WTC11 (cell line): ENCODE measurements around the gene LRIT3. TPM values are rescaled to one million over a fixed set of nuclear protein-coding genes. Genes with fewer than 3 reads are reported as not detected.

Experiments
- ATAC-seq: fragments of 200-7000 bp; cut with Tn5 transposase; 2 replicates; pipeline ENCODE4 v1.10.0; 2021; ENCODE audit warnings: mild to moderate bottlenecking, moderate library complexity
- CTCF ChIA-PET: fragments of 300-600 bp; sonication (Branson Sonifier 250); formaldehyde crosslinking; loops from one replicate; lab custom pipeline; 2021; ENCODE audit warnings: antibody characterized with exemption; lab: Charles Lee
- POLR2A ChIA-PET: fragments of 350-600 bp; sonication (Branson Sonifier 250); formaldehyde crosslinking; loops from one replicate; lab custom pipeline; 2021; ENCODE audit warnings: antibody characterized with exemption; lab: Charles Lee
- DNase-seq: peaks from one replicate; pipeline ENCODE4 v3.0.0; 2021; ENCODE audit warnings: low spot score
- H3K27ac Mint-ChIP-seq: 2 replicates; pipeline ENCODE4 v1.8.0; 2021; ENCODE audit warnings: mixed read lengths
- H3K27me3 Mint-ChIP-seq: 2 replicates; pipeline ENCODE4 v1.8.0; 2021; ENCODE audit warnings: low read depth, mild to moderate bottlenecking, moderate library complexity, mixed read lengths
- H3K36me3 Mint-ChIP-seq: 2 replicates; pipeline ENCODE4 v1.8.0; 2021; ENCODE audit warnings: mixed read lengths
- H3K4me1 Mint-ChIP-seq: 2 replicates; pipeline ENCODE4 v1.8.0; 2022; ENCODE audit warnings: mixed read lengths
- H3K4me3 Mint-ChIP-seq: 2 replicates; pipeline ENCODE4 v1.8.0; 2021; ENCODE audit warnings: mild to moderate bottlenecking, moderate library complexity, mixed read lengths
- H3K9me3 Mint-ChIP-seq: 2 replicates; pipeline ENCODE4 v1.8.0; 2021; ENCODE audit warnings: mixed read lengths
- CBFB ChIP-seq: sonication (generic); formaldehyde crosslinking; IDR thresholded peaks from 2 replicates; pipeline ENCODE4 v1.8.1; 2022; ENCODE audit warnings: mild to moderate bottlenecking, low read depth, missing genetic modification reagents
- FOXK1 ChIP-seq: sonication (generic); formaldehyde crosslinking; IDR thresholded peaks from 2 replicates; pipeline ENCODE4 v1.8.0; 2022; ENCODE audit warnings: mild to moderate bottlenecking, moderate library complexity, missing genetic modification reagents
- FOXP1 ChIP-seq: sonication (generic); formaldehyde crosslinking; IDR thresholded peaks from 2 replicates; pipeline ENCODE4 v1.8.0; 2022; ENCODE audit warnings: missing genetic modification reagents, mild to moderate bottlenecking, moderate library complexity, borderline replicate concordance
- GABPB1 ChIP-seq: sonication (generic); formaldehyde crosslinking; IDR thresholded peaks from 2 replicates; pipeline ENCODE4 v1.8.1; 2023; ENCODE audit warnings: mild to moderate bottlenecking, missing genetic modification reagents
- GTF2I ChIP-seq: fragments of 250-450 bp; sonication (Bioruptor Pico); conservative IDR thresholded peaks from 2 replicates; pipeline ENCODE4 v1.4.0; 2021; ENCODE audit warnings: mild to moderate bottlenecking
- HMGA2 ChIP-seq: fragments of 250-450 bp; sonication (Bioruptor Pico); IDR thresholded peaks from 2 replicates; pipeline ENCODE4 v1.4.0; 2021; ENCODE audit warnings: mild to moderate bottlenecking, moderate library complexity
- NR1H2 ChIP-seq: sonication (generic); formaldehyde crosslinking; IDR thresholded peaks from 2 replicates; pipeline ENCODE4 v1.9.0; 2021; ENCODE audit warnings: mild to moderate bottlenecking, moderate library complexity, missing genetic modification reagents
- OVOL2 ChIP-seq: fragments of 250-450 bp; sonication (Bioruptor Pico); IDR thresholded peaks from 2 replicates; pipeline ENCODE4 v1.9.0; 2021; ENCODE audit warnings: mild to moderate bottlenecking, borderline replicate concordance
- PRRX2 ChIP-seq: fragments of 250-450 bp; sonication (Bioruptor Pico); IDR thresholded peaks from 2 replicates; pipeline ENCODE4 v1.8.0; 2021; ENCODE audit warnings: mild to moderate bottlenecking
- TEAD4 ChIP-seq: sonication (generic); formaldehyde crosslinking; IDR thresholded peaks from 2 replicates; pipeline ENCODE4 v1.8.0; 2022; ENCODE audit warnings: mild to moderate bottlenecking, missing genetic modification reagents
- ZBTB21 ChIP-seq: sonication (generic); formaldehyde crosslinking; IDR thresholded peaks from 2 replicates; pipeline ENCODE4 v1.8.1; 2023; ENCODE audit warnings: mild to moderate bottlenecking, missing genetic modification reagents, borderline replicate concordance
- ZNF121 ChIP-seq: sonication (generic); formaldehyde crosslinking; IDR thresholded peaks from 2 replicates; pipeline ENCODE4 v1.8.0; 2023; ENCODE audit warnings: missing genetic modification reagents
- ZNF416 ChIP-seq: fragments of 250-450 bp; sonication (Bioruptor Pico); IDR thresholded peaks from 2 replicates; pipeline ENCODE4 v1.9.0; 2021; ENCODE audit warnings: mild to moderate bottlenecking, inconsistent platforms
- total RNA-seq: library from RNA; stranded (reverse); gene quantifications from 3 replicates; pipeline ENCODE4 v1.2.3, GENCODE V29; 2021
- TF ChIP-seq, protein P1 (sequence below): sonication (generic); formaldehyde crosslinking; IDR thresholded peaks from 2 replicates; pipeline ENCODE4 v1.8.1; 2022; ENCODE audit warnings: mild to moderate bottlenecking, missing genetic modification reagents, moderate library complexity, borderline replicate concordance
- TF ChIP-seq, protein P2 (sequence below): fragments of 250-450 bp; sonication (Bioruptor Pico); IDR thresholded peaks from 2 replicates; pipeline ENCODE4 v2.1.2; 2022; ENCODE audit warnings: mild to moderate bottlenecking, moderate library complexity
- TF ChIP-seq, protein P3 (sequence below): sonication (generic); formaldehyde crosslinking; IDR thresholded peaks from 2 replicates; pipeline ENCODE4 v1.8.0; 2022; ENCODE audit warnings: mild to moderate bottlenecking, missing genetic modification reagents
- TF ChIP-seq, protein P4 (sequence below): fragments of 250-450 bp; sonication (Bioruptor Pico); IDR thresholded peaks from 2 replicates; pipeline ENCODE4 v1.9.0; 2021; ENCODE audit warnings: mild to moderate bottlenecking, borderline replicate concordance
- TF ChIP-seq, protein P5 (sequence below): sonication (generic); formaldehyde crosslinking; IDR thresholded peaks from 2 replicates; pipeline ENCODE4 v1.8.1; 2023; ENCODE audit warnings: mild to moderate bottlenecking, moderate library complexity, missing genetic modification reagents
- TF ChIP-seq, protein P6 (sequence below): sonication (generic); formaldehyde crosslinking; conservative IDR thresholded peaks from 2 replicates; pipeline ENCODE4 v1.8.1; 2022; ENCODE audit warnings: mild to moderate bottlenecking, missing genetic modification reagents

The LRIT3 gene
- total RNA-seq, 1 experiment from 2014 or later: 0.11 TPM

DNA sequence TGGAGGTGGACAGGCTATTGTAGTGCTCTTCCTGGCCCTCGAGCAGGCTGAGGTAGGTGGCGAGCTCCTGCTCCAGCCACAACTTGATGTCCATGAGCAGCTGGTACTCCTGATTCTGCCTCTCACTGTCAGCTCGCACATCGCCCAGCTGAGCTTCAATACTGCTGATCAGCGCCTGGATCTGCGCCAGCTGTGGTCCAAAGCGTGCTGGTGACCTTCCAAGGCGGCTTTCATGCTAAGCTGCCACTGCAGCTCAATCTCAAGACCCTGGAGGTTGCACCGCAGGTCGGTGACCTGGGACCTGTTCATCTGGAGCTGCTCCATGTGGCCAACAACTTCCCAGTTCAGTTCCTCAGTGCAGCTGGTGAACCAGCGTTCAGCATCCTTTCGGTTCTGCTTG is 31.2 kb downstream of the LRIT3 start (continued):
- TF ChIP-seq, protein P1, sequence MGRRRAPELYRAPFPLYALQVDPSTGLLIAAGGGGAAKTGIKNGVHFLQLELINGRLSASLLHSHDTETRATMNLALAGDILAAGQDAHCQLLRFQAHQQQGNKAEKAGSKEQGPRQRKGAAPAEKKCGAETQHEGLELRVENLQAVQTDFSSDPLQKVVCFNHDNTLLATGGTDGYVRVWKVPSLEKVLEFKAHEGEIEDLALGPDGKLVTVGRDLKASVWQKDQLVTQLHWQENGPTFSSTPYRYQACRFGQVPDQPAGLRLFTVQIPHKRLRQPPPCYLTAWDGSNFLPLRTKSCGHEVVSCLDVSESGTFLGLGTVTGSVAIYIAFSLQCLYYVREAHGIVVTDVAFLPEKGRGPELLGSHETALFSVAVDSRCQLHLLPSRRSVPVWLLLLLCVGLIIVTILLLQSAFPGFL (CRISPR knock-in tag): no peak

DNA sequence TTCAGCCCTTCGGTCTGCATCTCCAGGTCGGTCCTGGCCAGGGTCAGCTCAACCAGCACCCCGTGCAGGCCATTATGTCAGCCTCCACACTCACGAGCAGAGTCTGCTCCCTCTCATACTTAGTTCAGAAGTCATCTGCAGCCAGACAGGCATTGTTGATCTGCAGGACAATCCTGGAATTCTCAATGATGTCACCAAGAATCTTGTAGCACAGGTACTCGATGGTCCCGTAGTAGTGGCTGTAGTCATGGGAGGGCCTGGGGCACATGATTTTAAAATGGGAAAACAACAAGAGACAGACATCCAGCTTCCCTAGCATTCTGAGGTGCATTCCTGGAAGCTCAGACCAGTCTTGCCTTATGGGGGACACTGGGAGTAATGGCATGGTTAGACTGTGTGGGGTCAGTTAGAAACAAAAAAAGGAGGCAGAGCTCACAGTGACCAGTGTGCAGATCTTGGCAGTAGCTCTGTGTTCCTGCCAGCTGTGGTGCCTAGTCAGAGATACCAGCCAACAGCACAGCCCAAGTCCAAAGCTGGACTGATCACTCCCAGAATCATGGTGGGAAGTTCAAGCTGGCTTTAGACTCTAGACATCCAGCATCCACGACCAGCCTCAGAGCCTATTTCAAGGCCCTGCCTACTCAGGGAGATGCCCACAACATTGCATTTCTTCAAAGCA is 31.9 kb downstream of the LRIT3 start:
- no peak for ATAC-seq
- Mint-ChIP-seq H3K4me1 (no peaks in the 10 kb centered on the region), H3K36me3 (no peaks in the 10 kb centered on the region; the same call in 1 of the 2 replicates), H3K4me3 (no peak overlapping the region), H3K9me3 (peaks cover 10% of the 10 kb centered on the region), H3K27me3 (no peaks in the 10 kb centered on the region), H3K27ac (no peak overlapping the region)
- CTCF ChIA-PET: no interaction called here
- TF ChIP-seq TEAD4 (CRISPR knock-in tag) (no peak), ZNF121 (CRISPR knock-in tag) (no peak), NR1H2 (no peak), FOXK1 (no peak), OVOL2 (CRISPR knock-in tag) (no peak), ZNF416 (no peak), GTF2I (no peak)
- TF ChIP-seq, protein P2, sequence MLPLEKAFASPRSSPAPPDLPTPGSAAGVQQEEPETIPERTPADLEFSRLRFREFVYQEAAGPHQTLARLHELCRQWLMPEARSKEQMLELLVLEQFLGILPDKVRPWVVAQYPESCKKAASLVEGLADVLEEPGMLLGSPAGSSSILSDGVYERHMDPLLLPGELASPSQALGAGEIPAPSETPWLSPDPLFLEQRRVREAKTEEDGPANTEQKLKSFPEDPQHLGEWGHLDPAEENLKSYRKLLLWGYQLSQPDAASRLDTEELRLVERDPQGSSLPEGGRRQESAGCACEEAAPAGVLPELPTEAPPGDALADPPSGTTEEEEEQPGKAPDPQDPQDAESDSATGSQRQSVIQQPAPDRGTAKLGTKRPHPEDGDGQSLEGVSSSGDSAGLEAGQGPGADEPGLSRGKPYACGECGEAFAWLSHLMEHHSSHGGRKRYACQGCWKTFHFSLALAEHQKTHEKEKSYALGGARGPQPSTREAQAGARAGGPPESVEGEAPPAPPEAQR (CRISPR knock-in tag): no peak
- TF ChIP-seq, protein P3, sequence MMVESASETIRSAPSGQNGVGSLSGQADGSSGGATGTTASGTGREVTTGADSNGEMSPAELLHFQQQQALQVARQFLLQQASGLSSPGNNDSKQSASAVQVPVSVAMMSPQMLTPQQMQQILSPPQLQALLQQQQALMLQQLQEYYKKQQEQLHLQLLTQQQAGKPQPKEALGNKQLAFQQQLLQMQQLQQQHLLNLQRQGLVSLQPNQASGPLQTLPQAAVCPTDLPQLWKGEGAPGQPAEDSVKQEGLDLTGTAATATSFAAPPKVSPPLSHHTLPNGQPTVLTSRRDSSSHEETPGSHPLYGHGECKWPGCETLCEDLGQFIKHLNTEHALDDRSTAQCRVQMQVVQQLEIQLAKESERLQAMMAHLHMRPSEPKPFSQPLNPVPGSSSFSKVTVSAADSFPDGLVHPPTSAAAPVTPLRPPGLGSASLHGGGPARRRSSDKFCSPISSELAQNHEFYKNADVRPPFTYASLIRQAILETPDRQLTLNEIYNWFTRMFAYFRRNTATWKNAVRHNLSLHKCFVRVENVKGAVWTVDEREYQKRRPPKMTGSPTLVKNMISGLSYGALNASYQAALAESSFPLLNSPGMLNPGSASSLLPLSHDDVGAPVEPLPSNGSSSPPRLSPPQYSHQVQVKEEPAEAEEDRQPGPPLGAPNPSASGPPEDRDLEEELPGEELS (CRISPR knock-in tag): no peak
- TF ChIP-seq, protein P4, sequence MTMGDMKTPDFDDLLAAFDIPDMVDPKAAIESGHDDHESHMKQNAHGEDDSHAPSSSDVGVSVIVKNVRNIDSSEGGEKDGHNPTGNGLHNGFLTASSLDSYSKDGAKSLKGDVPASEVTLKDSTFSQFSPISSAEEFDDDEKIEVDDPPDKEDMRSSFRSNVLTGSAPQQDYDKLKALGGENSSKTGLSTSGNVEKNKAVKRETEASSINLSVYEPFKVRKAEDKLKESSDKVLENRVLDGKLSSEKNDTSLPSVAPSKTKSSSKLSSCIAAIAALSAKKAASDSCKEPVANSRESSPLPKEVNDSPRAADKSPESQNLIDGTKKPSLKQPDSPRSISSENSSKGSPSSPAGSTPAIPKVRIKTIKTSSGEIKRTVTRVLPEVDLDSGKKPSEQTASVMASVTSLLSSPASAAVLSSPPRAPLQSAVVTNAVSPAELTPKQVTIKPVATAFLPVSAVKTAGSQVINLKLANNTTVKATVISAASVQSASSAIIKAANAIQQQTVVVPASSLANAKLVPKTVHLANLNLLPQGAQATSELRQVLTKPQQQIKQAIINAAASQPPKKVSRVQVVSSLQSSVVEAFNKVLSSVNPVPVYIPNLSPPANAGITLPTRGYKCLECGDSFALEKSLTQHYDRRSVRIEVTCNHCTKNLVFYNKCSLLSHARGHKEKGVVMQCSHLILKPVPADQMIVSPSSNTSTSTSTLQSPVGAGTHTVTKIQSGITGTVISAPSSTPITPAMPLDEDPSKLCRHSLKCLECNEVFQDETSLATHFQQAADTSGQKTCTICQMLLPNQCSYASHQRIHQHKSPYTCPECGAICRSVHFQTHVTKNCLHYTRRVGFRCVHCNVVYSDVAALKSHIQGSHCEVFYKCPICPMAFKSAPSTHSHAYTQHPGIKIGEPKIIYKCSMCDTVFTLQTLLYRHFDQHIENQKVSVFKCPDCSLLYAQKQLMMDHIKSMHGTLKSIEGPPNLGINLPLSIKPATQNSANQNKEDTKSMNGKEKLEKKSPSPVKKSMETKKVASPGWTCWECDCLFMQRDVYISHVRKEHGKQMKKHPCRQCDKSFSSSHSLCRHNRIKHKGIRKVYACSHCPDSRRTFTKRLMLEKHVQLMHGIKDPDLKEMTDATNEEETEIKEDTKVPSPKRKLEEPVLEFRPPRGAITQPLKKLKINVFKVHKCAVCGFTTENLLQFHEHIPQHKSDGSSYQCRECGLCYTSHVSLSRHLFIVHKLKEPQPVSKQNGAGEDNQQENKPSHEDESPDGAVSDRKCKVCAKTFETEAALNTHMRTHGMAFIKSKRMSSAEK (CRISPR knock-in tag): no peak
- TF ChIP-seq, protein P5, sequence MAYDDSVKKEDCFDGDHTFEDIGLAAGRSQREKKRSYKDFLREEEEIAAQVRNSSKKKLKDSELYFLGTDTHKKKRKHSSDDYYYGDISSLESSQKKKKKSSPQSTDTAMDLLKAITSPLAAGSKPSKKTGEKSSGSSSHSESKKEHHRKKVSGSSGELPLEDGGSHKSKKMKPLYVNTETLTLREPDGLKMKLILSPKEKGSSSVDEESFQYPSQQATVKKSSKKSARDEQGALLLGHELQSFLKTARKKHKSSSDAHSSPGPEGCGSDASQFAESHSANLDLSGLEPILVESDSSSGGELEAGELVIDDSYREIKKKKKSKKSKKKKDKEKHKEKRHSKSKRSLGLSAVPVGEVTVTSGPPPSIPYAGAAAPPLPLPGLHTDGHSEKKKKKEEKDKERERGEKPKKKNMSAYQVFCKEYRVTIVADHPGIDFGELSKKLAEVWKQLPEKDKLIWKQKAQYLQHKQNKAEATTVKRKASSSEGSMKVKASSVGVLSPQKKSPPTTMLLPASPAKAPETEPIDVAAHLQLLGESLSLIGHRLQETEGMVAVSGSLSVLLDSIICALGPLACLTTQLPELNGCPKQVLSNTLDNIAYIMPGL (CRISPR knock-in tag): no peak
- DNase-seq: no peak
- POLR2A ChIA-PET: no interaction called here

DNA sequence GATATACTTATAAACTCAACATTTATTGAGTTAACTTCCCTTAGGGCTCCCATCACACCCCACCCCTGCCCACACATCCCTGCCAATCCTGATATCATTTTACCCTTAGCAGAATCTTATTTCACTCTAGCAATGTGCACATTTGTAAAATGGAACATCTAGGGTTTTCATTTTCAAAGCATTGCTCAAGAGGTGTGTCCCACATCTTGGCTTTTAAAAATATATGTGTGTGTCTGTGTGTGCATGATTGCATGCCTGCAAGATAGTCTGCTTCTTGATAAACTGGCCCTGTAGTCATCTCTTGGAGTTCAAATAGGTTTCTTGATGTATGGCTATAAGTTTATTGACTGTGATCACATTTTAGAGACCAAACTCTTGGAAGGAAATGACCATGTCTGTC is 38.4 kb downstream of the LRIT3 start:
- CTCF ChIA-PET: no interaction called here

More for the DNA sequence above, 38.4 kb downstream of the LRIT3 start:
- no peaks in the 10 kb centered on the region for H3K27me3 Mint-ChIP-seq
- DNase-seq (no peak), ATAC-seq (no peak)
- no peak for TF ChIP-seq FOXP1 (CRISPR knock-in tag)
- TF ChIP-seq GABPB1 (CRISPR knock-in tag): no peak
- no peak for TF ChIP-seq CBFB (CRISPR knock-in tag)
- TF ChIP-seq ZBTB21 (CRISPR knock-in tag): no peak
- TF ChIP-seq PRRX2 (CRISPR knock-in tag): no peak
- TF ChIP-seq OVOL2 (CRISPR knock-in tag): no peak
- no peak for TF ChIP-seq HMGA2 (CRISPR knock-in tag)
- TF ChIP-seq, protein P6, sequence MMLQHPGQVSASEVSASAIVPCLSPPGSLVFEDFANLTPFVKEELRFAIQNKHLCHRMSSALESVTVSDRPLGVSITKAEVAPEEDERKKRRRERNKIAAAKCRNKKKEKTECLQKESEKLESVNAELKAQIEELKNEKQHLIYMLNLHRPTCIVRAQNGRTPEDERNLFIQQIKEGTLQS (CRISPR knock-in tag): no peak
- H3K4me3 Mint-ChIP-seq: no peak overlapping the region
- H3K36me3 Mint-ChIP-seq: no peaks in the 10 kb centered on the region
- POLR2A ChIA-PET: no interaction called here
- H3K4me1 Mint-ChIP-seq: no peaks in the 10 kb centered on the region
- H3K9me3 Mint-ChIP-seq: no peaks in the 10 kb centered on the region
- no peak overlapping the region for H3K27ac Mint-ChIP-seq
